ENCODE data around the gene IHH. TPM values are rescaled to one million over a fixed set of nuclear protein-coding genes. Genes with fewer than 3 reads are reported as not detected.

IHH gene
- under 1 TPM in 1 of 4 donors, not detected in 3; 0.27 TPM for total RNA-seq

DNA sequence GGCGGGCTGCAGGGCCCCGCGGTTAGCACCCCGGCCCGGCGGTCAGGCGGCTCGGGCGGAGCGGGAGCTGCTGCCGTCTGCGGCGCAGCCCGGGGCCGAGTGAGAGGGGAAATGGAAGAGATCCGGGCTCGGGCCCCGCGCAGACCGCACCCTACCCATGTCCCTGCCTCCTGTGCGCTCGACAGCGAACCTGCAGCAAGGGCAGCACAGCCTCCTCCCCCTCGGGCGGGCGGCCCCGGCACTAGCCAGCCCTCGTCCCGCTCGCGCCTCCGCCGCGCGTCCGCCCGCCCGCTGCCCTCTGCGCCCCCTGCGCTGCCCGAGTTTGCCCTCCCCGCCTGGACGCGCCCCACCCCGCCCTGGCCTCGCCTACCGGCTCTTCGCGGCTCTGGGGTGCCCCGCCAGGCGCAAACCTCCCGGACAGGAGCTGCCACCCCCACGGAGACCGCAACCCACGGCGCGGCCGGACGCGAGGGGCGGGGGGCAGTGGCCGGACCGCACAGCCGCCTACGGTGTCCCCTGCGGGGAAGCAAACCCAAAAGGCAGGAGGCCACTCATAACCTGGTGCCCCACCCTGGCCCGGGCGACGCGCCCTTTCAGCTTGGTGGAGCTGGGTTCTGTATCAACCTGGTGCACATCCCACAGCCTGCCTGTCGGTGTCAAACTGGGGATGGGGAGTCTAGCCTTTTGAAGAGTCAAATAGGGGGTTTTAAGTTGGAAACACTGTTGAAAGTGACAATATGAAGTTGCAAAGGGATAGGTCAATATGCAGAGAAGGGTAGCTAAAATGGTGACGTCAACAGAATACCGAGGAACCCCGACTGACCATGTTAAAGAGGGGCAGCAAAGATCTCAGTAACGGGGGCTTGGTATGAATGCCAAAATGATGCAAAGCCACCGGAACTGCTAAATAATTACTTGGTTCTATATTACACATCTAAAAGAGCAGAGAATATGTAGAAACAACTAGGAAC is at the start of gene IHH:
IHH (minus strand) TSS at position 101 of the 971 bp plus-strand sequence. CDS start 454 bp downstream, outside the sequence.
- DNase-seq: no peak
- TF ChIP-seq POLR2A (IDR thresholded peaks at IDR 0.05): no peak
- TF ChIP-seq, protein P1, sequence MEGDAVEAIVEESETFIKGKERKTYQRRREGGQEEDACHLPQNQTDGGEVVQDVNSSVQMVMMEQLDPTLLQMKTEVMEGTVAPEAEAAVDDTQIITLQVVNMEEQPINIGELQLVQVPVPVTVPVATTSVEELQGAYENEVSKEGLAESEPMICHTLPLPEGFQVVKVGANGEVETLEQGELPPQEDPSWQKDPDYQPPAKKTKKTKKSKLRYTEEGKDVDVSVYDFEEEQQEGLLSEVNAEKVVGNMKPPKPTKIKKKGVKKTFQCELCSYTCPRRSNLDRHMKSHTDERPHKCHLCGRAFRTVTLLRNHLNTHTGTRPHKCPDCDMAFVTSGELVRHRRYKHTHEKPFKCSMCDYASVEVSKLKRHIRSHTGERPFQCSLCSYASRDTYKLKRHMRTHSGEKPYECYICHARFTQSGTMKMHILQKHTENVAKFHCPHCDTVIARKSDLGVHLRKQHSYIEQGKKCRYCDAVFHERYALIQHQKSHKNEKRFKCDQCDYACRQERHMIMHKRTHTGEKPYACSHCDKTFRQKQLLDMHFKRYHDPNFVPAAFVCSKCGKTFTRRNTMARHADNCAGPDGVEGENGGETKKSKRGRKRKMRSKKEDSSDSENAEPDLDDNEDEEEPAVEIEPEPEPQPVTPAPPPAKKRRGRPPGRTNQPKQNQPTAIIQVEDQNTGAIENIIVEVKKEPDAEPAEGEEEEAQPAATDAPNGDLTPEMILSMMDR (IDR thresholded peaks at IDR 0.05 in 4 of 5, conservative IDR thresholded peaks at IDR 0.05 in 1 of 5): no peak
- in situ Hi-C loops (cut with MboI; ENCODE audit: low sequenced_read_pairs in 4 of 4) (loop anchor here in 2 of 4 donors (10.0 to 25.0 kb wide), 3 partner anchors 54 to 251 kb away; partner anchors contain the start of gene PTPRN (in 1 of the 2)), intact Hi-C loops (cut with DNase I; ENCODE audit: low total_unique reads) (no loop called here)
- H3K36me3 ChIP-seq: no peaks in the 10 kb centered on the region
- no peak within 1 kb of the TSS for H3K27ac ChIP-seq
- peak within 1 kb of the TSS in 3 of 4 donors; percentile 6 to 34 (median 22) for H3K4me3 ChIP-seq
- no peaks in the 10 kb centered on the region for H3K9me3 ChIP-seq
- peaks cover 13 to 24% of the 10 kb centered on the region in 2 donors for H3K4me1 ChIP-seq
- ATAC-seq: no peak
- H3K27me3 ChIP-seq: peaks cover 66 to 78% (median 78%) of the 10 kb centered on the region in 3 donors

DNA sequence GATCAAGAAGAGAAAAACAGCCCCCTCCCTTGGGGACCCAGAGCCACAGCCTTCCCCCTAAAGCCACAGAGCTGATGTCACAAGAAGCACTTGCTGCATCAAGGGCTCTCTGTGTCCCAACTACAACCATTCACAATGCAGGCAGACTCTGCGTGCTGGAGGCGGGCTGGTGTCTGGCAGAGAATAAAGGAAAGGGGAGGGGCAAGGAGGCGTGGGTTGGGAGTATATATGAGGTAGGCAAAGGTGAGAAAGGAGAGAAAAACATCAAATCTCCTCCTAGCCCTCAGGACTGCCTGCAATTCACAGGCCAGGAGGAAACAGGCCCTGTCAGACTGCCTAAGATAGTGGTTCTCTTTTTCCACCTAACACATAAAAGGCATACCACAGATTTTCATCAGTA is 48.8 kb upstream of the IHH start:
- Histone ChIP-seq H3K9me3 (no peaks in the 10 kb centered on the region), H3K4me3 (no peak overlapping the region), H3K27ac (no peak overlapping the region), H3K27me3 (no peaks in the 10 kb centered on the region), H3K4me1 (peaks cover 10 to 16% of the 10 kb centered on the region in 2 donors), H3K36me3 (no peaks in the 10 kb centered on the region)
- no peak for DNase-seq
- intact Hi-C loops (cut with DNase I; ENCODE audit: low total_unique reads): no loop called here
- no peak for ATAC-seq
- TF ChIP-seq, protein P1 (IDR thresholded peaks at IDR 0.05 in 4 of 5, conservative IDR thresholded peaks at IDR 0.05 in 1 of 5): no peak
- TF ChIP-seq POLR2A (IDR thresholded peaks at IDR 0.05): no peak
- in situ Hi-C loops (cut with MboI; ENCODE audit: low sequenced_read_pairs in 4 of 4): no loop called here

DNA sequence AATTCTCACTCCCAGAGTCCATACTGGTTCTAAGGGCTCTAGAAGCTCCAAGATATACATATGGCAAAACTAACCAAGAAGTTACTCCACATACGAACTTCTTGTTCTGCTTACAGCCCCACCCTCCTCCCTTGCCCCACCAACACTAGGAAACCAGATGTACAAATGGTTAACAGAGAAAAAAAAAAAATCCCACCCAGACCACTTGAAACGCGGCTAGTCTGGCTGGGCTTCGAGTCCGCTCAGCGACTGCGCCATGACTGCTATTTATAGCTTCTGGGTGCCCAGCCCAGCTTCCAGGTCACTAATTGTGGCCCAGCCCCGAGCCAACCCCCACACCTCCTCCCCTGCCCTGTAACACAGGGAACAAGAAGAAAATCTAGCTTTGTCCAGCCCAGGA is 47.0 kb upstream of the IHH start:
- DNase-seq (no peak), ATAC-seq (peak in 1 of 2 donors; percentile 46)
- Histone ChIP-seq H3K36me3 (no peaks in the 10 kb centered on the region), H3K4me3 (peak overlapping the region in 2 of 4 donors; percentile 14 to 24), H3K4me1 (peaks cover 10 to 16% of the 10 kb centered on the region in 2 donors), H3K27ac (no peak overlapping the region), H3K9me3 (no peaks in the 10 kb centered on the region), H3K27me3 (no peaks in the 10 kb centered on the region)
- in situ Hi-C loops (cut with MboI; ENCODE audit: low sequenced_read_pairs in 4 of 4): no loop called here
- intact Hi-C loops (cut with DNase I; ENCODE audit: low total_unique reads): no loop called here
- TF ChIP-seq, protein P1 (IDR thresholded peaks at IDR 0.05 in 4 of 5, conservative IDR thresholded peaks at IDR 0.05 in 1 of 5): no peak
- TF ChIP-seq POLR2A (IDR thresholded peaks at IDR 0.05): no peak

DNA sequence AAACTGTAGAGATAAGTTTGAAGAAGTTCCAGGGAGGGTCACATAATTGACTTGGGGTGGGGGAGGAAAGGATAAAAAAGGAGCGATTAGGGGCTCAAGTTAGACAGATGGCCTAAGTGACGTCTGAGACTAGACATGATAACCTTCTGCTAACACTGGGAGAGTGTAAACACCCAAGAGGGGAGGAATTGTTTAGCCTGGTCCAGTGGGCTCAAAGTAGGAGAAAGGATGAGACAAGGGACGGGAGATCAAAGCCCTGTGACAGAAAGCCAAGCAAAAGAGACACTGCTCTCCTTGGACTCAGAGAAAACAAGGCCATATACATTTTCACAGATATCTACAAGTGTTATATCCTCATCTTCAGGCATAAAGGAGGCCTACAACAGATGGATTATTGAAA is 45.5 kb upstream of the IHH start:
- intact Hi-C loops (cut with DNase I; ENCODE audit: low total_unique reads): no loop called here
- no peak for TF ChIP-seq POLR2A (IDR thresholded peaks at IDR 0.05)
- TF ChIP-seq, protein P1 (IDR thresholded peaks at IDR 0.05 in 4 of 5, conservative IDR thresholded peaks at IDR 0.05 in 1 of 5): no peak
- no peaks in the 10 kb centered on the region for H3K27me3 ChIP-seq
- DNase-seq: no peak
- no peaks in the 10 kb centered on the region for H3K36me3 ChIP-seq
- peaks cover 10 to 16% of the 10 kb centered on the region in 2 donors for H3K4me1 ChIP-seq
- H3K9me3 ChIP-seq: no peaks in the 10 kb centered on the region
- H3K4me3 ChIP-seq: no peak overlapping the region
- no peak overlapping the region for H3K27ac ChIP-seq
- in situ Hi-C loops (cut with MboI; ENCODE audit: low sequenced_read_pairs in 4 of 4): no loop called here
- no peak for ATAC-seq
